ENCODE results near the gene HAGH. TPM values are rescaled to one million over a fixed set of nuclear protein-coding genes. Genes with fewer than 3 reads are reported as not detected.
A peak's percentile ranks its signal among the peaks of the same experiment; 100 is the strongest.

HAGH gene
- total and polyA plus RNA-seq, 11 donors, result 111 to 358 (median 165) TPM

- H3K36me3 ChIP-seq, result peaks cover 0 to 17% (median 0%) of the 10 kb centered on the region in 9 donors
- H3K27me3 ChIP-seq, result no peaks in the 10 kb centered on the region
- ATAC-seq (no peak), DNase-seq (peak in 1 of 5 donors; percentile 22)
- intact Hi-C loops (cut with DNase I), result no loop called here
- TF ChIP-seq, protein P1, sequence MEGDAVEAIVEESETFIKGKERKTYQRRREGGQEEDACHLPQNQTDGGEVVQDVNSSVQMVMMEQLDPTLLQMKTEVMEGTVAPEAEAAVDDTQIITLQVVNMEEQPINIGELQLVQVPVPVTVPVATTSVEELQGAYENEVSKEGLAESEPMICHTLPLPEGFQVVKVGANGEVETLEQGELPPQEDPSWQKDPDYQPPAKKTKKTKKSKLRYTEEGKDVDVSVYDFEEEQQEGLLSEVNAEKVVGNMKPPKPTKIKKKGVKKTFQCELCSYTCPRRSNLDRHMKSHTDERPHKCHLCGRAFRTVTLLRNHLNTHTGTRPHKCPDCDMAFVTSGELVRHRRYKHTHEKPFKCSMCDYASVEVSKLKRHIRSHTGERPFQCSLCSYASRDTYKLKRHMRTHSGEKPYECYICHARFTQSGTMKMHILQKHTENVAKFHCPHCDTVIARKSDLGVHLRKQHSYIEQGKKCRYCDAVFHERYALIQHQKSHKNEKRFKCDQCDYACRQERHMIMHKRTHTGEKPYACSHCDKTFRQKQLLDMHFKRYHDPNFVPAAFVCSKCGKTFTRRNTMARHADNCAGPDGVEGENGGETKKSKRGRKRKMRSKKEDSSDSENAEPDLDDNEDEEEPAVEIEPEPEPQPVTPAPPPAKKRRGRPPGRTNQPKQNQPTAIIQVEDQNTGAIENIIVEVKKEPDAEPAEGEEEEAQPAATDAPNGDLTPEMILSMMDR (IDR thresholded peaks at IDR 0.05), result no peak
- TF ChIP-seq POLR2A (IDR thresholded peaks at IDR 0.05), result no peak
- 84 to 89% (median 87%) methylated on average over 14 to 32 of the region's 32 CpGs for WGBS, 4 donors
- H3K27ac ChIP-seq, result no peak overlapping the region
- H3K4me1 ChIP-seq, result no peaks in the 10 kb centered on the region
- H3K4me3 ChIP-seq, result no peak overlapping the region
- peaks cover 0 to 7% (median 0%) of the 10 kb centered on the region in 12 donors for H3K9me3 ChIP-seq
These were observed 31.5 kb downstream of the HAGH start for GRCh38 chr16:1794908-1795666.

DNA sequence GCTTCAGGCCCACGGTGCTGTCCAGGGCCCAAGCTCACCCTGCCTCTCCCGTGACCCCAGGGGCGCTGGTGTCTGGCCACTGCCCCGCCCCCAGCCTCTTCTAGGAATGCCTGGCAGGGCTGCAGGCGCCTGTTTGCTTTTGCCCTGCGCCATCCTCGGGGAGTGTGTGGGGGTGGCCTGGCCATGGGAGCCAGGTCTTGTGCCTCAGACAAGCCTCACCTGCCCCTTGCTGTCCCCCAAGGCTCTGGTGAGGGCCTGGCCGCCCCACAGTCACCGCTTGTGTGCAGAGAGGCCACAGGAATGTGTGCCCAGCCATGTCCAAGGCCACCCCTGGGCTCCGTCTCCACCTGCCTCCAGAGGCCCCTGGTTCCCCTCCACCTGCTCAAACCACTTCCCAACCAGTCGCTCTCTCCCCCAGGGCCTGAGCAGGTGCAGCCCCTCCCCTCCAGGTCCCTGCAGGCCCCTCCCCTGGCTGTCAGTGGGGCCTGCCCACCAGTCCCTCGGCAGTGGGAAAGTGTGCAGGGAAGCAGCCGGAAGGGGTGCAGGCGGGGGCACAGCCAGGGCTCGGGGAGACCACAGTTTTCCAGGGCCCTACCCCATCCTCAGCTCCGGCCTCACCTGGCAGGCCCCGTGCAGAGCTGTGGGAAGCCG, 32.3 kb downstream of the HAGH start:
- DNase-seq, result peak in 4 of 5 donors; percentile 7 to 26 (median 22)
- intact Hi-C loops (cut with DNase I), result no loop called here

GRCh38 chr16:1793578-1794220, 32.9 kb downstream of the HAGH start, which contains the start of gene IGFALS:
Gene IGFALS, minus strand, starts transcription at chr16:1793705. Its CDS starts 53 bp downstream, at chr16:1793652.
- H3K9me3 ChIP-seq, result peaks cover 0 to 7% (median 0%) of the 10 kb centered on the region in 12 donors
- no peak for DNase-seq
- TF ChIP-seq, protein P1 (IDR thresholded peaks at IDR 0.05), result no peak
- TF ChIP-seq POLR2A (IDR thresholded peaks at IDR 0.05), result no peak
- H3K27ac ChIP-seq, result no peak within 1 kb of the TSS
- 43 to 67% (median 60%) methylated on average over 9 to 28 of the region's 28 CpGs for WGBS, 4 donors
- H3K27me3 ChIP-seq, result no peaks in the 10 kb centered on the region
- no peak within 1 kb of the TSS for H3K4me3 ChIP-seq
- ATAC-seq, result peak in 1 of 4 donors; percentile 16
- no peaks in the 10 kb centered on the region for H3K4me1 ChIP-seq
- H3K36me3 ChIP-seq, result peaks cover 0 to 30% (median 9%) of the 10 kb centered on the region in 9 donors
- intact Hi-C loops (cut with DNase I), result no loop called here

More for the DNA sequence above, 32.3 kb downstream of the HAGH start:
- Histone ChIP-seq H3K9me3 (peaks cover 0 to 7% (median 0%) of the 10 kb centered on the region in 12 donors), H3K36me3 (peaks cover 0 to 23% (median 3%) of the 10 kb centered on the region in 9 donors), H3K4me1 (no peaks in the 10 kb centered on the region), H3K27me3 (no peaks in the 10 kb centered on the region), H3K27ac (no peak overlapping the region), H3K4me3 (no peak overlapping the region)
- whole genome bisulfite sequencing, 4 donors, result 56 to 87% (median 65%) methylated on average over 6 to 18 of the region's 18 CpGs
- TF ChIP-seq, protein P1 (IDR thresholded peaks at IDR 0.05), result no peak
- TF ChIP-seq POLR2A (IDR thresholded peaks at IDR 0.05), result no peak
- ATAC-seq, result peak in 1 of 4 donors; percentile 21
